SK-N-SH (cell line): ENCODE results near the gene VASP. TPM values are rescaled to one million over a fixed set of nuclear protein-coding genes. Genes with fewer than 3 reads are reported as not detected.

Experiments used
- CTCF ChIA-PET: fragments of 300-600, 350-600 bp; formaldehyde crosslinking; extraction: SDS; loops from one replicate; lab custom pipeline; 2021; lab: Yijun Ruan, JAX
- POLR2A ChIA-PET: fragments of 350-600 bp; sonication (Branson Sonifier 250); formaldehyde crosslinking; extraction: SDS; loops from one replicate; lab custom pipeline; 2020; ENCODE audit warnings: antibody characterized with exemption, inconsistent platforms; lab: Yijun Ruan, JAX
- DNase-seq: peaks from one replicate; pipeline ENCODE4 v3.0.0; 2012
- H2AFZ ChIP-seq: fragments of 200-600 bp; sonication (generic); 2 replicates; pipeline ENCODE4 v1.8.1; 2016; ENCODE audit warnings: antibody characterized with exemption, mild to moderate bottlenecking, low read depth
- H3F3A ChIP-seq: fragments of 200-600 bp; sonication (generic); replicated peaks from 2 replicates; pipeline ENCODE3; 2016; ENCODE audit warnings: antibody characterized with exemption, mild to moderate bottlenecking; ENCODE audit not compliant: insufficient read depth
- H3K27ac ChIP-seq, 2 experiments: fragments of 200-500 bp in 1 of 2; fragments of 200-600 bp in 1 of 2; sonication (Bioruptor generic) in 1 of 2; sonication (generic), shearing (Covaris generic) in 1 of 2; 2 replicates each; pipeline versions ENCODE4 v1.5.1 to v1.6.1; 2014 to 2016; ENCODE audit warnings: low read depth in 2 of 2, inconsistent platforms in 1 of 2, low read length in 1 of 2, mild to moderate bottlenecking in 1 of 2, mixed read lengths in 1 of 2
- H3K27me3 ChIP-seq: fragments of 200-600 bp; sonication (generic), shearing (Covaris generic); 2 replicates; pipeline ENCODE4 v1.6.1; 2016; ENCODE audit warnings: mixed run types; ENCODE audit not compliant: insufficient read depth
- H3K36me3 ChIP-seq, 2 experiments: fragments of 200-500 bp in 1 of 2; fragments of 200-600 bp in 1 of 2; sonication (Bioruptor generic) in 1 of 2; sonication (generic) in 1 of 2; replicated peaks in 1 of 2; 2 replicates each; pipeline versions ENCODE3 to v1.5.1; 2014 to 2016; ENCODE audit warnings: low read length in 1 of 2, mild to moderate bottlenecking in 1 of 2; ENCODE audit not compliant: insufficient read depth in 2 of 2, control insufficient read depth in 1 of 2
- H3K4me1 ChIP-seq, 2 experiments: fragments of 200-500 bp in 1 of 2; fragments of 200-600 bp in 1 of 2; sonication (Bioruptor generic) in 1 of 2; sonication (generic), shearing (Covaris generic) in 1 of 2; 2 replicates each; pipeline versions ENCODE4 v1.5.1 to v1.6.1; 2014 to 2016; ENCODE audit warnings: low read depth in 1 of 2, low read length in 1 of 2, mixed run types in 1 of 2; ENCODE audit not compliant: insufficient read depth in 2 of 2, control insufficient read depth in 1 of 2
- H3K4me2 ChIP-seq: fragments of 200-600 bp; sonication (generic), shearing (Covaris generic); 2 replicates; pipeline ENCODE4 v1.6.1; 2017; ENCODE audit warnings: mixed run types
- H3K4me3 ChIP-seq, 2 experiments: fragments of 200-500 bp in 1 of 2; fragments of 200-600 bp in 1 of 2; sonication (Bioruptor generic) in 1 of 2; sonication (generic), shearing (Covaris generic) in 1 of 2; 2 replicates each; pipeline versions ENCODE4 v1.5.1 to v1.8.1; 2014 to 2016; ENCODE audit warnings: low read depth in 2 of 2, inconsistent platforms in 1 of 2, low read length in 1 of 2, mild to moderate bottlenecking in 1 of 2, mixed read lengths in 1 of 2, moderate library complexity in 1 of 2
- H3K79me2 ChIP-seq: fragments of 200-600 bp; sonication (generic); 2 replicates; pipeline ENCODE4 v1.8.1; 2017; ENCODE audit warnings: mild to moderate bottlenecking; ENCODE audit not compliant: insufficient read depth
- H3K9ac ChIP-seq: fragments of 200-600 bp; sonication (generic); 2 replicates; pipeline ENCODE4 v1.6.1; 2017; ENCODE audit warnings: mixed run types
- H3K9me2 ChIP-seq: fragments of 200-600 bp; sonication (generic); 2 replicates; pipeline ENCODE4 v1.6.1; 2017; ENCODE audit warnings: mixed run types
- H3K9me3 ChIP-seq: fragments of 200-600 bp; sonication (generic); 2 replicates; pipeline ENCODE4 v1.6.1; 2017; ENCODE audit warnings: mixed run types, mild to moderate bottlenecking, moderate library complexity
- H4K20me1 ChIP-seq: fragments of 200-600 bp; sonication (generic); 2 replicates; pipeline ENCODE4 v1.6.1; 2017; ENCODE audit warnings: mild to moderate bottlenecking, mixed run types; ENCODE audit not compliant: insufficient read depth
- CHD2 ChIP-seq: fragments of 150-350 bp; IDR thresholded peaks from 2 replicates; pipeline ENCODE4 v1.6.1; 2018; ENCODE audit warnings: low read length; ENCODE audit not compliant: partially characterized antibody
- ELF1 ChIP-seq: IDR thresholded peaks from 2 replicates; pipeline ENCODE4 v1.4.0; 2012
- EP300 ChIP-seq, 2 experiments: IDR thresholded peaks; 2 replicates each; pipeline versions ENCODE4 v1.4.0 to v1.6.1; 2012; ENCODE audit warnings: borderline replicate concordance in 1 of 2, low read depth in 1 of 2, low read length in 1 of 2
- FOSL2 ChIP-seq: IDR thresholded peaks from 2 replicates; pipeline ENCODE4 v1.4.0; 2012; ENCODE audit warnings: low read depth, mild to moderate bottlenecking, moderate library complexity, borderline replicate concordance
- GABPA ChIP-seq: IDR thresholded peaks from 2 replicates; pipeline ENCODE4 v1.4.0; 2012; ENCODE audit warnings: low read depth, mild to moderate bottlenecking
- IRF3 ChIP-seq: fragments of 150-350 bp; IDR thresholded peaks from 2 replicates; pipeline ENCODE4 v1.6.1; 2016; ENCODE audit warnings: mild to moderate bottlenecking, low read depth, low read length
- JUND ChIP-seq: IDR thresholded peaks from 2 replicates; pipeline ENCODE4 v1.4.0; 2012
- MAX ChIP-seq: IDR thresholded peaks from 2 replicates; pipeline ENCODE4 v1.4.0; 2012; ENCODE audit warnings: low read depth
- MEF2A ChIP-seq: IDR thresholded peaks from 2 replicates; pipeline ENCODE4 v1.4.0; 2012; ENCODE audit warnings: low read depth, borderline replicate concordance
- MXI1 ChIP-seq: IDR thresholded peaks from 2 replicates; pipeline ENCODE4 v1.6.1; 2012; ENCODE audit warnings: mild to moderate bottlenecking, low read depth, low read length, improper control_type of control experiment
- NFIC ChIP-seq: IDR thresholded peaks from 2 replicates; pipeline ENCODE4 v1.4.0; 2012; ENCODE audit warnings: borderline replicate concordance
- NRF1 ChIP-seq: IDR thresholded peaks from 2 replicates; pipeline ENCODE4 v1.6.1; 2012; ENCODE audit warnings: low read depth, mild to moderate bottlenecking, low read length
- RAD21 ChIP-seq: IDR thresholded peaks from 2 replicates; pipeline ENCODE4 v1.6.1; 2012; ENCODE audit warnings: mild to moderate bottlenecking, low read length
- RCOR1 ChIP-seq: fragments of 150-350 bp; IDR thresholded peaks from 2 replicates; pipeline ENCODE4 v1.6.1; 2017; ENCODE audit warnings: antibody characterized with exemption, low read length
- REST ChIP-seq: IDR thresholded peaks from 2 replicates; pipeline ENCODE4 v1.6.1; 2012; ENCODE audit warnings: mild to moderate bottlenecking, low read depth, low read length, moderate library complexity
- RFX5 ChIP-seq: IDR thresholded peaks from 2 replicates; pipeline ENCODE4 v1.6.1; 2012; ENCODE audit warnings: mild to moderate bottlenecking, improper control_type of control experiment, low read length
- RXRA ChIP-seq: IDR thresholded peaks from 2 replicates; pipeline ENCODE4 v1.4.0; 2012; ENCODE audit warnings: low read depth, mild to moderate bottlenecking, borderline replicate concordance
- SIN3A ChIP-seq: IDR thresholded peaks from 2 replicates; pipeline ENCODE4 v1.6.1; 2012; ENCODE audit warnings: low read depth, mild to moderate bottlenecking, low read length, moderate library complexity, borderline replicate concordance
- SMC3 ChIP-seq: IDR thresholded peaks from 2 replicates; pipeline ENCODE4 v1.6.1; 2012; ENCODE audit warnings: low read depth, low read length, improper control_type of control experiment
- TCF12 ChIP-seq: IDR thresholded peaks from 2 replicates; pipeline ENCODE4 v1.4.0; 2012
- TEAD4 ChIP-seq: IDR thresholded peaks from 2 replicates; pipeline ENCODE4 v1.4.0; 2012; ENCODE audit warnings: mild to moderate bottlenecking, borderline replicate concordance; ENCODE audit not compliant: insufficient read depth
- USF1 ChIP-seq: IDR thresholded peaks from 2 replicates; pipeline ENCODE4 v1.4.0; 2012; ENCODE audit warnings: low read depth, borderline replicate concordance
- ZBTB33 ChIP-seq: IDR thresholded peaks from 2 replicates; pipeline ENCODE4 v1.4.0; 2012; ENCODE audit warnings: low read depth, borderline replicate concordance
- WGBS: methylation state at CpG from one replicate; pipeline ENCODE4 v1.1.6; 2017; ENCODE audit warnings: low lambda C conversion rate; 5-methylcytosine and 5-hydroxymethylcytosine counted together
- polyA plus RNA-seq, 3 experiments: library from polyadenylated mRNA; depleted of rRNA; stranded (reverse); fragments of >200 nt; gene quantifications; 2 replicates each; pipeline ENCODE4 v1.2.3, GENCODE V29; 2012

Gene VASP
- polyA plus RNA-seq, 1 of the 3 experiments (the other 2 are of a cell fraction), result 37.8 TPM

- no peak for TF ChIP-seq MEF2A
These were observed 38.5 kb upstream of the VASP start (continued) for GRCh38 chr19:45468803-45469131.

- H3F3A ChIP-seq, result peaks cover 7% of the 10 kb centered on the region
- H3K4me3 ChIP-seq, result peak overlapping the region; percentile 81 to 84
- H3K27me3 ChIP-seq, result no peaks in the 10 kb centered on the region
- H3K9ac ChIP-seq, result peak overlapping the region; percentile 97
- DNase-seq, result peak; percentile 93
- CTCF ChIA-PET, result interaction anchor here (1.1 to 27.6 kb wide), 6 partner anchors 10 to 37 kb away, joined by 3 to 870 read pairs (median 16); no protein-coding TSS in a partner anchor
- WGBS, result under 1% methylated on average over 54 of the region's 66 CpGs
- peaks cover 0 to 19% of the 10 kb centered on the region in 2 experiments; a peak in 1 of 4 replicates for H3K4me1 ChIP-seq
- H3K4me2 ChIP-seq, result peak overlapping the region; percentile 99
- H3K27ac ChIP-seq, result peak overlapping the region; percentile 78 to 95
- H3K36me3 ChIP-seq, result no peaks in the 10 kb centered on the region
- H2AFZ ChIP-seq, result peak overlapping the region; percentile 80; the same call in 1 of the 2 replicates
- peaks cover 40% of the 10 kb centered on the region; the same call in 1 of the 2 replicates for H4K20me1 ChIP-seq
- no peaks in the 10 kb centered on the region for H3K9me2 ChIP-seq
- no peaks in the 10 kb centered on the region for H3K9me3 ChIP-seq
- H3K79me2 ChIP-seq, result no peaks in the 10 kb centered on the region
- POLR2A ChIA-PET, result interaction anchor here (0.7 to 1.7 kb wide), 3 partner anchors 10 to 65 kb away, joined by 3 to 11 read pairs (median 4); partner anchors contain the start of gene PPP1R13L
- TF ChIP-seq NFIC, result no peak
- TF ChIP-seq ELF1, result peak; percentile 55
- TF ChIP-seq IRF3, result peak; percentile 45; the same call in 1 of the 2 replicates
- no peak for TF ChIP-seq TCF12
- no peak for TF ChIP-seq USF1
- TF ChIP-seq NRF1, result peak; percentile 39; the same call in 1 of the 2 replicates
- peak; percentile 50; the same call in 1 of the 2 replicates for TF ChIP-seq MEF2A
- 0 out of 2 replicates have a peak, but pooled peaks have one; percentile 24 for TF ChIP-seq TEAD4
- TF ChIP-seq RCOR1, result no peak
- peak; percentile 32; the same call in 1 of the 2 replicates for TF ChIP-seq GABPA
- no peak for TF ChIP-seq FOSL2
- TF ChIP-seq RXRA, result no peak
- peak; percentile 83; the same call in 1 of the 2 replicates for TF ChIP-seq MAX
- TF ChIP-seq ZBTB33, result no peak
- no peak for TF ChIP-seq RAD21
- no peak for TF ChIP-seq REST
- no peak for TF ChIP-seq JUND
- TF ChIP-seq CHD2, result no peak
- TF ChIP-seq RFX5, result peak; percentile 89
- no peak for TF ChIP-seq SMC3
- no peak; the same call in 1 of the 2 replicates for TF ChIP-seq SIN3A
- TF ChIP-seq EP300 (IDR thresholded peaks at IDR 0.05; ENCODE audit: borderline replicate concordance in 1 of 2, low read depth in 1 of 2, low read length in 1 of 2), result no peak
- TF ChIP-seq MXI1, result 0 out of 2 replicates have a peak, but pooled peaks have one; percentile 75
These were observed 37.9 kb upstream of the VASP start for GRCh38 chr19:45469132-45469944.
